A549 (cell line): ENCODE measurements around the gene EVX1.

ENCODE experiments used
- CBX2 ChIP-seq: fragments of 200-600 bp; sonication (generic); IDR thresholded peaks from 2 replicates; pipeline ENCODE4 v1.6.1; 2016; ENCODE audit warnings: low read depth, mild to moderate bottlenecking, borderline replicate concordance
- POLR2A ChIP-seq: IDR thresholded peaks from 2 replicates; pipeline ENCODE4 v1.6.1; 2012; ENCODE audit warnings: mild to moderate bottlenecking, low read length

DNA sequence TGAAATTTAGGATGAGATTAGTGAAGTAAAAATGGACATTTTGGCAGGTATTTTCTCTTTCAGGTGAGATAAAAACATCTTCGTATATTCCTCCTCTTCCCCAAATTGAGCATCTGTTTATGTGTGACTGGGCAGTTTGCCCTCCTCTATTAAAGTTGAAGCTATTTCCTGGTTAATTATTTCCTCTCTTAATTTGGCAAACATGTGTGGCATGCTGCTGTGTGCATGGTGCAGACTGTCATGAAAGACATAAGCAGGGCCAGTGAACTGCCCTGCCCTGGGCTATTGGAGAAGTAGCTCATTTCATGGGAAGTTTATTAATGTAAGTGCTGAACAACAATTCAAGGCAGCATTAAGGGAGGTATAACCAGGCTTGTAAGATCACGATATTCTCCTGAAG lies 52.6 kb downstream of the EVX1 start:
- no peak for TF ChIP-seq POLR2A
- no peak for TF ChIP-seq CBX2
